ENCODE data around the gene CHSY1. TPM values are rescaled to one million over a fixed set of nuclear protein-coding genes. Genes with fewer than 3 reads are reported as not detected.

Gene CHSY1
- total and polyA plus RNA-seq, 10 of the 15 experiments (the other 5 are each of a cell fraction or from before 2014, with no cell fraction given): 1.4 to 31.2 (median 10.5) TPM

DNA sequence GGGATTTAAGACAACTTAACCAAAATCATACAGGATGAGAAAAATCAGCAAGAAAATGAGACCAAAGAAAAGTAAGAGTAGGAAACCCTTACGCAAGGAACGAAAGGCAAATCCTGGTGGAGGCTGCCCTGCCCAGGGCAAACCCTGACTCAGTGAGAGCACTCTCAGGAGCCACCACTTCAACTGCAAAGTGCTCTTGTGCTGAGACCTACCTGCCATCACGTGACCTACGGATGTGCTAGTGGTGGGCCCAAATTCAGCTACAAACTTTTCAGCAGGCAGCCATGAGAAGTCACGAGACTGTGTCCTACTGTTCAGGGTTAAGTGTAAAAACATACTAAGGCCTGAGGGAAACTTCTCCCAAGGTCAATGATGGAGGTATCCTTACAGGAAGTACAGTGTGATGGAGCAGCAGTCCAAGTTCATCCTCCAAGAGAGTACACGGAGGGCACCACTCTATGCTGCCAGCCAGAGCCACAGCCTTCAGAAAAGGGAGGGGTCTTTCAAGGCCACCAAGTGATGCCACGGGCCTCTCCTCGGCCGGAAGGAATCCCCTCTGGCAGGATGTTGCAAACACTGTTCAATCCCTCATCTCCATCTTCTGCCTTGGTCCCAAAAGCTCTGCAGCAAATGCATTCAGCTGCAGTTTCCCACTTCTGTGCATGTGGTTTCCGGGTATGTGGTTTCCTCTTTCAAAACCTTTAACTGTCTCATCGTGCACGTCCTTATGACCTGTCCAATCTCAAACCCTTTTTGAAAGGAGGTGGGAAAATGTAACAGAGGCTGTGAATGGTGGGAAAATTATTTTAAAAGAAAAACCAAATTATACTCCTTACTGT, 9.5 kb downstream of the CHSY1 start (continued):
- TF ChIP-seq NFYA (IDR thresholded peaks at IDR 0.05; ENCODE audit: borderline replicate concordance, low read depth, low read length) (peak; percentile 13; the same call in 1 of the 2 replicates), RAD51 (IDR thresholded peaks at IDR 0.05) (peak; percentile 94), BRCA1 (IDR thresholded peaks at IDR 0.05; ENCODE audit: low read depth, low read length) (no peak), RCOR1 (conservative IDR thresholded peaks at IDR 0.05; ENCODE audit: low read depth, low read length) (no peak), MXI1 (IDR thresholded peaks at IDR 0.05; ENCODE audit: low read depth, low read length) (peak; percentile 56; the same call in 1 of the 2 replicates), ZNF592 (IDR thresholded peaks at IDR 0.05) (no peak), PAX5 (IDR thresholded peaks at IDR 0.05; ENCODE audit: borderline replicate concordance, low read depth, low read length) (no peak), ZBTB33 (IDR thresholded peaks at IDR 0.05) (no peak), PKNOX1 (IDR thresholded peaks at IDR 0.05) (no peak), RELA (IDR thresholded peaks at IDR 0.05; ENCODE audit: borderline replicate concordance, partially characterized antibody) (no peak), JUND (IDR thresholded peaks at IDR 0.05; ENCODE audit: low read depth, low read length) (no peak), BHLHE40 (IDR thresholded peaks at IDR 0.05; ENCODE audit: borderline replicate concordance in 1 of 2, low read depth in 2 of 2, low read length in 1 of 2) (peak; percentile 80 to 88), BCL11A (IDR thresholded peaks at IDR 0.05; ENCODE audit: low read depth, low read length) (0 out of 2 replicates have a peak, but pooled peaks have one; percentile 46), SREBF1 (IDR thresholded peaks at IDR 0.05; ENCODE audit: low read length) (no peak), KAT2A (conservative IDR thresholded peaks at IDR 0.05; ENCODE audit: control insufficient read depth, low read depth, low read length) (no peak), WRNIP1 (IDR thresholded peaks at IDR 0.05; ENCODE audit: borderline replicate concordance, low read depth, low read length) (no peak)
- TF ChIP-seq, protein P1, sequence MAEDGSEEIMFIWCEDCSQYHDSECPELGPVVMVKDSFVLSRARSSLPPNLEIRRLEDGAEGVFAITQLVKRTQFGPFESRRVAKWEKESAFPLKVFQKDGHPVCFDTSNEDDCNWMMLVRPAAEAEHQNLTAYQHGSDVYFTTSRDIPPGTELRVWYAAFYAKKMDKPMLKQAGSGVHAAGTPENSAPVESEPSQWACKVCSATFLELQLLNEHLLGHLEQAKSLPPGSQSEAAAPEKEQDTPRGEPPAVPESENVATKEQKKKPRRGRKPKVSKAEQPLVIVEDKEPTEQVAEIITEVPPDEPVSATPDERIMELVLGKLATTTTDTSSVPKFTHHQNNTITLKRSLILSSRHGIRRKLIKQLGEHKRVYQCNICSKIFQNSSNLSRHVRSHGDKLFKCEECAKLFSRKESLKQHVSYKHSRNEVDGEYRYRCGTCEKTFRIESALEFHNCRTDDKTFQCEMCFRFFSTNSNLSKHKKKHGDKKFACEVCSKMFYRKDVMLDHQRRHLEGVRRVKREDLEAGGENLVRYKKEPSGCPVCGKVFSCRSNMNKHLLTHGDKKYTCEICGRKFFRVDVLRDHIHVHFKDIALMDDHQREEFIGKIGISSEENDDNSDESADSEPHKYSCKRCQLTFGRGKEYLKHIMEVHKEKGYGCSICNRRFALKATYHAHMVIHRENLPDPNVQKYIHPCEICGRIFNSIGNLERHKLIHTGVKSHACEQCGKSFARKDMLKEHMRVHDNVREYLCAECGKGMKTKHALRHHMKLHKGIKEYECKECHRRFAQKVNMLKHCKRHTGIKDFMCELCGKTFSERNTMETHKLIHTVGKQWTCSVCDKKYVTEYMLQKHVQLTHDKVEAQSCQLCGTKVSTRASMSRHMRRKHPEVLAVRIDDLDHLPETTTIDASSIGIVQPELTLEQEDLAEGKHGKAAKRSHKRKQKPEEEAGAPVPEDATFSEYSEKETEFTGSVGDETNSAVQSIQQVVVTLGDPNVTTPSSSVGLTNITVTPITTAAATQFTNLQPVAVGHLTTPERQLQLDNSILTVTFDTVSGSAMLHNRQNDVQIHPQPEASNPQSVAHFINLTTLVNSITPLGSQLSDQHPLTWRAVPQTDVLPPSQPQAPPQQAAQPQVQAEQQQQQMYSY (CRISPR knock-in tag; IDR thresholded peaks at IDR 0.05): no peak

All from GM12878 (cell line).